ELF-1 (cell line): ENCODE results near the gene SLC35F3.

Source experiments
- DNase-seq: peaks from one replicate; pipeline ENCODE4 v3.0.0-alpha.2; 2016; ENCODE audit warnings: low read depth, low spot score

SLC35F3 gene

GRCh38 chr1:234219711-234220110, 315.2 kb downstream of the SLC35F3 start:
- DNase-seq = no peak

GRCh38 chr1:234221601-234222000, 317.1 kb downstream of the SLC35F3 start:
- no peak for DNase-seq

- DNase-seq = no peak
Measured at GRCh38 chr1:234222561-234223280, 318.2 kb downstream of the SLC35F3 start.

GRCh38 chr1:234226113-234226818, 321.8 kb downstream of the SLC35F3 start:
- DNase-seq = peak; percentile 55

GRCh38 chr1:234226819-234227165, 322.3 kb downstream of the SLC35F3 start:
- DNase-seq = no peak

GRCh38 chr1:234229581-234230387, 325.3 kb downstream of the SLC35F3 start:
- DNase-seq = no peak

- no peak for DNase-seq
Measured at GRCh38 chr1:234230414-234230862, 326.0 kb downstream of the SLC35F3 start.

GRCh38 chr1:234231061-234231892, 326.8 kb downstream of the SLC35F3 start:
- DNase-seq = peak; percentile 64

GRCh38 chr1:234231893-234232276, 327.4 kb downstream of the SLC35F3 start:
- no peak for DNase-seq

GRCh38 chr1:234234199-234234598, 329.7 kb downstream of the SLC35F3 start:
- DNase-seq = peak; percentile 6

GRCh38 chr1:234235434-234235881, 331.0 kb downstream of the SLC35F3 start:
- no peak for DNase-seq

- no peak for DNase-seq
Measured at GRCh38 chr1:234237393-234237792, 332.9 kb downstream of the SLC35F3 start.

- no peak for DNase-seq
Measured at GRCh38 chr1:234238060-234238459, 333.6 kb downstream of the SLC35F3 start.

GRCh38 chr1:234239515-234239914, 335.0 kb downstream of the SLC35F3 start:
- no peak for DNase-seq

- DNase-seq = no peak
Measured at GRCh38 chr1:234239936-234240335, 335.5 kb downstream of the SLC35F3 start.

GRCh38 chr1:234240680-234241079, 336.2 kb downstream of the SLC35F3 start:
- DNase-seq = no peak

- no peak for DNase-seq
Measured at GRCh38 chr1:234241941-234242490, 337.5 kb downstream of the SLC35F3 start.

- no peak for DNase-seq
Measured at GRCh38 chr1:234243521-234244260, 339.2 kb downstream of the SLC35F3 start.

- DNase-seq = no peak
Measured at GRCh38 chr1:234244482-234244881, 340.0 kb downstream of the SLC35F3 start.

- no peak for DNase-seq
Measured at GRCh38 chr1:234246638-234247116, 342.2 kb downstream of the SLC35F3 start.
